HFF-Myc (cell line): ENCODE results near the gene RPE.

ENCODE experiments used
- DNase-seq: peaks from one replicate; pipeline ENCODE4 v3.0.0-alpha.2; 2011; ENCODE audit warnings: low read depth; ENCODE audit errors: extremely low read depth
- H3K4me3 ChIP-seq: replicated peaks from 2 replicates; pipeline ENCODE4 v1.5.1; 2011; ENCODE audit warnings: low read depth, mild to moderate bottlenecking, control low read depth, low read length
- CTCF ChIP-seq: IDR thresholded peaks from 2 replicates; pipeline ENCODE4 v1.5.1; 2012; ENCODE audit warnings: mild to moderate bottlenecking, low read depth, low read length, control low read depth; ENCODE audit errors: missing control alignments

RPE gene

DNA sequence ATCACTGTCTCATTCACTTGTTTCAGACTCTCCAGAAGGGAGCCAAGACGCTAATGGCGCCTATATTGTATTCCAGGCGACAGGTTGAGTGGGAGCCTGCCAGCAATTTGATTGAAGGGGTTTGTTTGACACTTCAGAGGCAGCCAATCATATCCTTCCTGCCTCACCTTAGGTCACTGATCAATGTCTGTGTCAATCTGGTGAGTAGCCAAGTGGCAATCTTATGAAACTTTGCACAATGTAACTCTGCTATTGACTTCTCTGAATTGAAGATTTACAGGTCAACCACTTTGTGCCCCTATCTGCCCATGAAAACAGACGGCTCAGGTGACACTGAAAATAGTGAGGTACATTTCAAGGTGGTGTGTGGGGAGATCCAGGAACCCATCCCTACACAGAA, 32.7 kb upstream of the RPE start:
- no peak for DNase-seq
- no peak for TF ChIP-seq CTCF
- no peak overlapping the region for H3K4me3 ChIP-seq

DNA sequence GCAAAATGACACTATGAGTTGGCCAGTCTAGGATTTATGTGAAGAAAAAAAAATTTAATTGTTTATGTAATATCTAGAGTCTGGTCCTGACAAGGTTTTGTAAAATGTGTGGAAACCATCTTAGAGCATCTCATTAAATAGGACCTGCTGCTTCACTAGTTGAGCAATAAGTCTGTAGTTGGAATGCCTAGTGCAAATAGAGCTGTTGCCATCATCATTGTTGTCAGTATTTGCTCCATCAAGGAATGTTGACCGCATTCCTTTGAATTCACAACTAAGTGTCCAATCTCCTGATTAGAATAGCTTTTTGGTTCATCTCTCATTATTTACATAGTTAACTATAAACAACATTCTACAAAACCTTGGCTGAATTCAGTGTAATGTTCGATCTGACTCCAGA, 32.2 kb upstream of the RPE start:
- DNase-seq = no peak
- TF ChIP-seq CTCF = no peak

DNA sequence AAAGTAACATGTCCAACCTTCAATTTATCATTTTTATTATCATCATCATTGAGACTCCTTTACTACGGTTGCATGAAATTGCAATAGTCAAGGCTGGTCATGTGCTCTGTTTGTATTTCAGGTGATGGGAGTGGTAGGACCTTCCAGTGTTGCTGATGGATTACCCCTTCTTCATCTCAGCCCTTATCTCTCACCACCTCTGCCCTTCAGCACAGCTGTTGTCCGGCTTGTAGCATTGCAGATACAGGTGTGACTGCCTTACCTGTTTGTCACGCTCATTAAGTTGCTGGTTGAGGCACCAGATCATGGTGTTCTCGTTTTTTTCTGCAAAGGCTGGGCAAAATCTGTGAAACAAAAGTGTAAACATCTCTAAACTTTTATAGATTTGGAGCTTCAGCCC, 31.7 kb upstream of the RPE start:
- TF ChIP-seq CTCF = no peak
- DNase-seq = no peak
- H3K4me3 ChIP-seq = no peak overlapping the region

More for the DNA sequence above, 32.2 kb upstream of the RPE start:
- H3K4me3 ChIP-seq = no peak overlapping the region

DNA sequence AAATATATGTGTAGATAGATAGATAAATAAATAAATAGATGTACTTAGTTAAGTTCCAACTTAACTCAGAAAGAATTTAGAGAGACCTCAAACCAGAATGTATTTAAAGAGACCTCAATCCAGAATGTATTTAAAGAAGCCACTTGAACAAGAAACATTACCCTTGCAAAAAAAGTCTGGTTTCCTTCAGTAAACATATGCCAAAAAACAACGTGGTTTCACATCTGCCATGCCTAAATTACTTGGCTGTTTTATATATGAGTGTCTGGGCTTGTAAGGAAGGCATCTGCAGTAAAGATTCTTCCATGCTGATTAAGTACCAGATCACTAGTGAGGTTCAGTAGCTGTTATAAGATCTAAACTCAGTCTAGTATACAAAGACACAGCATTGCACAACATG, 29.1 kb upstream of the RPE start:
- H3K4me3 ChIP-seq = no peak overlapping the region
- no peak for TF ChIP-seq CTCF
- DNase-seq = no peak

- no peak overlapping the region for H3K4me3 ChIP-seq
- DNase-seq = no peak
- no peak for TF ChIP-seq CTCF
These were observed 27.9 kb upstream of the RPE start for GRCh38 chr2:209974576-209974975.

GRCh38 chr2:209976698-209977385, 25.6 kb upstream of the RPE start:
- DNase-seq = no peak
- no peak for TF ChIP-seq CTCF
- no peak overlapping the region for H3K4me3 ChIP-seq
